GM18508 (cell line): ENCODE data around the gene PPIB.

Source experiments
- ATAC-seq: cut with Tn5 transposase; IDR thresholded peaks from one replicate; pipeline ENCODE4 v1.9.1; 2021; ENCODE audit warnings: moderate number of reproducible peaks; ENCODE audit not compliant: insufficient read depth, unreplicated experiment

The PPIB gene

GRCh38 chr15:64162869-64163658 lies at the start of gene PPIB:
TSS of gene PPIB (minus strand) at chr15:64163022. CDS start at chr15:64162986, 36 bp downstream.
- ATAC-seq, result peak; percentile 77

GRCh38 chr15:64211696-64212095 lies 48.9 kb upstream of the PPIB start:
- no peak for ATAC-seq

- ATAC-seq, result no peak
Measured at GRCh38 chr15:64210371-64210770, 47.5 kb upstream of the PPIB start.

GRCh38 chr15:64209680-64210334 lies 47.0 kb upstream of the PPIB start:
- no peak for ATAC-seq

GRCh38 chr15:64205202-64205601 lies 42.4 kb upstream of the PPIB start:
- no peak for ATAC-seq

- no peak for ATAC-seq
Measured at GRCh38 chr15:64197425-64197824, 34.6 kb upstream of the PPIB start.

- no peak for ATAC-seq
Measured at GRCh38 chr15:64193971-64194370, 31.1 kb upstream of the PPIB start.

GRCh38 chr15:64191971-64192830 lies 29.4 kb upstream of the PPIB start:
- ATAC-seq, result no peak

- no peak for ATAC-seq
Measured at GRCh38 chr15:64187396-64188191, 24.8 kb upstream of the PPIB start.

GRCh38 chr15:64185146-64185911 lies 22.5 kb upstream of the PPIB start:
- no peak for ATAC-seq

GRCh38 chr15:64182859-64183370 lies 20.1 kb upstream of the PPIB start:
- no peak for ATAC-seq

GRCh38 chr15:64180235-64180824 lies 17.5 kb upstream of the PPIB start:
- no peak for ATAC-seq

GRCh38 chr15:64166102-64166890 lies 3.5 kb upstream of the PPIB start:
- no peak for ATAC-seq

GRCh38 chr15:64164436-64164835 lies 1.6 kb upstream of the PPIB start:
- ATAC-seq, result no peak

GRCh38 chr15:64163659-64164362 lies 989 bp upstream of the PPIB start:
- no peak for ATAC-seq

GRCh38 chr15:64162478-64162868 lies 349 bp downstream of the PPIB start:
- ATAC-seq, result peak; percentile 11

GRCh38 chr15:64161688-64162477 lies 939 bp downstream of the PPIB start:
- no peak for ATAC-seq
